ENCODE measurements around the gene CDX1.

GRCh38 chr5:150196514-150196913 lies 29.9 kb downstream of the CDX1 start:
- TF ChIP-seq TARDBP (IDR thresholded peaks at IDR 0.05) (no peak), HDGF (IDR thresholded peaks at IDR 0.05; ENCODE audit: borderline replicate concordance) (no peak), ZNF384 (IDR thresholded peaks at IDR 0.05) (no peak), ELF4 (IDR thresholded peaks at IDR 0.05) (no peak), PKNOX1 (IDR thresholded peaks at IDR 0.05) (no peak), NFRKB (IDR thresholded peaks at IDR 0.05) (no peak), ARNT (IDR thresholded peaks at IDR 0.05) (no peak), SP1 (IDR thresholded peaks at IDR 0.05) (no peak)
